HCT116 (cell line): Measurements from ENCODE around the gene SLC7A1. TPM values are rescaled to one million over a fixed set of nuclear protein-coding genes. Genes with fewer than 3 reads are reported as not detected.
A peak's percentile ranks its signal among the peaks of the same experiment; 100 is the strongest.

Source experiments
- ATAC-seq: fragments of 200-7000 bp; cut with Tn5 transposase; 2 replicates; pipeline ENCODE4 v1.9.1; 2020; ENCODE audit warnings: mild to moderate bottlenecking, moderate library complexity
- BruUV-seq: library from RNA; stranded (reverse); fragments of 400-500 nt; replicated peaks from 2 replicates; lab custom pipeline; 2021; lab: Mats Ljungman, UMichigan
- CTCF ChIA-PET: fragments of 300-600 bp; sonication (Branson Sonifier 250); formaldehyde crosslinking; loops from one replicate; lab custom pipeline; 2021; ENCODE audit warnings: antibody characterized with exemption; lab: Charles Lee
- POLR2A ChIA-PET: fragments of 300-600, 350-600 bp; sonication (Branson Sonifier 250); formaldehyde crosslinking; loops from one replicate; lab custom pipeline; 2021; ENCODE audit warnings: antibody characterized with exemption; lab: Charles Lee
- RAD21 ChIA-PET, 2 experiments: fragments of 300-600 bp; sonication (Branson Sonifier 250); formaldehyde crosslinking; loops; one replicate each; lab custom pipeline; 2023; ENCODE audit warnings: low total read pairs in 2 of 2; ENCODE audit not compliant: uncharacterized antibody in 2 of 2, unreplicated experiment in 2 of 2, low non-redundant PET in 1 of 2; lab: Charles Lee
- DNase-seq: peaks from one replicate; pipeline ENCODE4 v3.0.0-alpha.2; 2010; ENCODE audit warnings: low read depth, low spot score
- H2AFZ ChIP-seq: fragments of 200-600 bp; shearing (Covaris generic), sonication (generic); 2 replicates; pipeline ENCODE4 v1.6.1; 2017; ENCODE audit warnings: low read depth, mixed run types, mixed read lengths, antibody characterized with exemption, low read length; ENCODE audit not compliant: poor library complexity, severe bottlenecking
- H3K27ac ChIP-seq: 2 replicates; pipeline ENCODE4 v1.5.1; 2012; ENCODE audit warnings: low read depth, low read length
- H3K27me3 ChIP-seq: fragments of 200-600 bp; sonication (generic); 2 replicates; pipeline ENCODE4 v1.6.1; 2016; ENCODE audit warnings: mixed run types, low read length, mixed read lengths; ENCODE audit not compliant: insufficient read depth
- H3K36me3 ChIP-seq, 2 experiments: fragments of 200-500 bp in 1 of 2; fragments of 200-600 bp in 1 of 2; sonication (Bioruptor generic) in 1 of 2; sonication (generic) in 1 of 2; 2 replicates each; pipeline versions ENCODE4 v1.5.1 to v1.6.1; 2014 to 2016; ENCODE audit warnings: low read length in 2 of 2, inconsistent platforms in 1 of 2, mixed read lengths in 1 of 2, mixed run types in 1 of 2; ENCODE audit not compliant: insufficient read depth in 2 of 2, control insufficient read depth in 1 of 2
- H3K4me1 ChIP-seq, 2 experiments: fragments of 200-600 bp in 1 of 2; sonication (generic) in 1 of 2; 2 replicates each; pipeline versions ENCODE4 v1.5.1 to v1.6.1; 2012 to 2017; ENCODE audit warnings: low read length in 2 of 2, inconsistent platforms in 1 of 2, mild to moderate bottlenecking in 1 of 2, mixed read lengths in 1 of 2, mixed run types in 1 of 2, moderate library complexity in 1 of 2; ENCODE audit not compliant: insufficient read depth in 2 of 2, control insufficient read depth in 1 of 2
- H3K4me2 ChIP-seq: fragments of 200-600 bp; sonication (generic); 2 replicates; pipeline ENCODE4 v1.6.1; 2017; ENCODE audit warnings: mixed run types, low read length, mixed read lengths
- H3K4me3 ChIP-seq, 2 experiments: fragments of 200-600 bp in 1 of 2; sonication (generic) in 1 of 2; replicated peaks in 1 of 2; 2 replicates each; pipeline ENCODE4 v1.5.1; 2011 to 2016; ENCODE audit warnings: low read length in 2 of 2, control low read depth in 1 of 2, low read depth in 1 of 2, mild to moderate bottlenecking in 1 of 2, mixed read lengths in 1 of 2, mixed run types in 1 of 2
- H3K79me2 ChIP-seq: fragments of 200-600 bp; sonication (generic); 2 replicates; pipeline ENCODE4 v1.6.1; 2017; ENCODE audit warnings: mild to moderate bottlenecking, mixed run types, low read length, moderate library complexity, mixed read lengths; ENCODE audit not compliant: insufficient read depth
- H3K9ac ChIP-seq: fragments of 200-600 bp; sonication (generic); 2 replicates; pipeline ENCODE4 v1.6.1; 2016; ENCODE audit warnings: low read length, mixed read lengths
- H3K9me2 ChIP-seq: fragments of 200-600 bp; sonication (generic), shearing (Covaris generic); 2 replicates; pipeline ENCODE4 v1.6.1; 2017; ENCODE audit warnings: mixed run types, mild to moderate bottlenecking, moderate library complexity; ENCODE audit not compliant: insufficient read depth
- H3K9me3 ChIP-seq, 2 experiments: fragments of 200-500 bp in 1 of 2; fragments of 200-600 bp in 1 of 2; sonication (Bioruptor generic) in 1 of 2; sonication (generic) in 1 of 2; 2 replicates each; pipeline ENCODE4 v1.6.1; 2014 to 2017; ENCODE audit warnings: low read length in 2 of 2, mixed read lengths in 2 of 2, inconsistent platforms in 1 of 2, low read depth in 1 of 2, mild to moderate bottlenecking in 1 of 2, mixed run types in 1 of 2, moderate library complexity in 1 of 2; ENCODE audit not compliant: control insufficient read depth in 1 of 2, insufficient read depth in 1 of 2
- H4K20me1 ChIP-seq: fragments of 200-600 bp; sonication (generic), shearing (Covaris generic); 2 replicates; pipeline ENCODE4 v1.6.1; 2017; ENCODE audit warnings: mixed run types, mild to moderate bottlenecking, moderate library complexity; ENCODE audit not compliant: insufficient read depth
- CBX3 ChIP-seq: IDR thresholded peaks from 2 replicates; pipeline ENCODE4 v1.6.1; 2012; ENCODE audit warnings: low read depth
- CEBPB ChIP-seq: IDR thresholded peaks from 2 replicates; pipeline ENCODE4 v1.6.1; 2012; ENCODE audit warnings: low read depth
- EGR1 ChIP-seq: IDR thresholded peaks from 2 replicates; pipeline ENCODE4 v1.6.1; 2012; ENCODE audit warnings: low read depth
- ELF1 ChIP-seq: IDR thresholded peaks from 2 replicates; pipeline ENCODE4 v1.6.1; 2012; ENCODE audit warnings: low read depth, borderline replicate concordance
- EZH2 ChIP-seq: fragments of 200-600 bp; sonication (generic); IDR thresholded peaks from 2 replicates; pipeline ENCODE4 v1.6.1; 2017; ENCODE audit warnings: antibody characterized with exemption, mixed run types
- EZH2phosphoT487 ChIP-seq: fragments of 200-600 bp; IDR thresholded peaks from 2 replicates; pipeline ENCODE4 v1.6.1; 2018; ENCODE audit warnings: antibody characterized with exemption, borderline replicate concordance
- FOSL1 ChIP-seq: IDR thresholded peaks from 2 replicates; pipeline ENCODE4 v1.6.1; 2012; ENCODE audit warnings: low read depth
- POLR2A ChIP-seq: IDR thresholded peaks from 2 replicates; pipeline ENCODE4 v1.7.0; 2011; ENCODE audit warnings: borderline replicate concordance; ENCODE audit not compliant: insufficient read depth, insufficient read length; ENCODE audit errors: extremely low read depth
- RAD21 ChIP-seq: IDR thresholded peaks from 2 replicates; pipeline ENCODE4 v1.6.1; 2012; ENCODE audit warnings: low read depth, mild to moderate bottlenecking
- SIN3A ChIP-seq: IDR thresholded peaks from 2 replicates; pipeline ENCODE4 v1.6.1; 2012; ENCODE audit warnings: low read depth
- SP1 ChIP-seq: IDR thresholded peaks from 2 replicates; pipeline ENCODE4 v1.6.1; 2012; ENCODE audit warnings: low read depth
- SRF ChIP-seq: IDR thresholded peaks from 2 replicates; pipeline ENCODE4 v1.6.1; 2012; ENCODE audit warnings: low read depth
- TCF7L2 ChIP-seq: IDR thresholded peaks from 2 replicates; pipeline ENCODE4 v1.7.0; 2011; ENCODE audit warnings: borderline replicate concordance, inconsistent platforms; ENCODE audit not compliant: insufficient read depth, insufficient read length; ENCODE audit errors: extremely low read depth
- YY1 ChIP-seq: IDR thresholded peaks from 2 replicates; pipeline ENCODE4 v1.6.1; 2011; ENCODE audit warnings: low read length, low read depth, moderate library complexity, mild to moderate bottlenecking; ENCODE audit not compliant: insufficient replicate concordance; ENCODE audit errors: extremely low read depth
- ZFX ChIP-seq: fragments of 450-650 bp; IDR thresholded peaks from 2 replicates; pipeline ENCODE4 v1.6.1; 2017
- ZNF274 ChIP-seq: fragments of 200-500 bp; sonication (Bioruptor generic); IDR thresholded peaks from 2 replicates; pipeline ENCODE4 v1.6.1; 2014; ENCODE audit warnings: mild to moderate bottlenecking, low read depth, low read length, inconsistent platforms
- intact Hi-C: fragments of 100-400 bp; cut with micrococcal nuclease; formaldehyde crosslinking; loops from 2 replicates; pipeline ENCODE4 v1.10.0; 2022
- total RNA-seq: library from RNA; stranded (reverse); gene quantifications from one replicate; pipeline ENCODE4 v1.2.1, GENCODE V29; 2021; ENCODE audit not compliant: unreplicated experiment
- TF ChIP-seq, protein P1 (sequence below), 3 experiments: fragments of 200-600 bp in 1 of 3; sonication (generic) in 1 of 3; IDR thresholded peaks in 2 of 3; conservative IDR thresholded peaks in 1 of 3; 2 replicates each; pipeline ENCODE4 v1.5.1; 2012 to 2017; ENCODE audit warnings: low read depth in 2 of 3, low read length in 2 of 3, antibody characterized with exemption in 1 of 3, borderline replicate concordance in 1 of 3, control low read depth in 1 of 3, mild to moderate bottlenecking in 1 of 3, mixed read lengths in 1 of 3, mixed run types in 1 of 3, moderate library complexity in 1 of 3; ENCODE audit not compliant: insufficient read depth in 1 of 3
- TF ChIP-seq, protein P2 (sequence below): IDR thresholded peaks from 2 replicates; pipeline ENCODE4 v1.6.1; 2011; ENCODE audit warnings: mild to moderate bottlenecking, low read length, moderate library complexity; ENCODE audit not compliant: insufficient replicate concordance; ENCODE audit errors: extremely low read depth
- TF ChIP-seq, protein P3 (sequence below): IDR thresholded peaks from 2 replicates; pipeline ENCODE4 v1.6.1; 2012
- TF ChIP-seq, protein P4 (sequence below): IDR thresholded peaks from 2 replicates; pipeline ENCODE4 v1.6.1; 2012; ENCODE audit warnings: low read depth

SLC7A1 gene
- total RNA-seq, 1 experiment from 2014 or later: 124 TPM

DNA sequence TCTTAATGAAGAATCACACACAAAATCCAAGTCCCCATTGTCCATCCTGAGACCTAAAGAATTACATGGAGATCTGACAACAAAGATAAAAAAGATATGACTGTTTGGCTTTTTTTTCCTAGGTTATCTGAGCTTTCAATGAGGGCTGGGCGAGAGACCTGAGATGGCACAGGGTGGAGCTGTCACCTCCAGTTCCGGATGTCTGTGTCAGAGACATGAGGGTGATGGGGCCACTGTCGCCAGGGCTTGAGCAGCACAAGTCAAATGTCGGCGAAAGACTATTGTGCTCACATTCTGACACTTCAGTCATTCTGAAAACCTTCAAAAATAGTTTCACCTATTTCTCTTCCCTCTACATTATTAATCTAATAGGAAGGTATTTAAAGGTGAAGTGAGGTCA is 65.7 kb downstream of the SLC7A1 start:
- Histone ChIP-seq H3K9me3 (no peaks in the 10 kb centered on the region), H3K9ac (no peak overlapping the region), H3K4me2 (no peak overlapping the region), H3K27me3 (no peaks in the 10 kb centered on the region), H4K20me1 (no peaks in the 10 kb centered on the region), H3K9me2 (no peaks in the 10 kb centered on the region), H3K4me3 (no peak overlapping the region), H3K4me1 (no peaks in the 10 kb centered on the region), H3K27ac (no peak overlapping the region), H2AFZ (no peak overlapping the region), H3K79me2 (peaks cover 7% of the 10 kb centered on the region; the same call in 1 of the 2 replicates), H3K36me3 (peaks cover 21 to 24% of the 10 kb centered on the region in 2 experiments)
- TSS peak; percentile 18 for BruUV-seq
- no peak for DNase-seq
- ChIA-PET POLR2A (no interaction called here), RAD21 (no interaction called here), CTCF (no interaction called here)
- intact Hi-C loops: no loop called here
- ATAC-seq: no peak
- TF ChIP-seq EZH2: no peak
- TF ChIP-seq SIN3A: no peak
- TF ChIP-seq, protein P1, sequence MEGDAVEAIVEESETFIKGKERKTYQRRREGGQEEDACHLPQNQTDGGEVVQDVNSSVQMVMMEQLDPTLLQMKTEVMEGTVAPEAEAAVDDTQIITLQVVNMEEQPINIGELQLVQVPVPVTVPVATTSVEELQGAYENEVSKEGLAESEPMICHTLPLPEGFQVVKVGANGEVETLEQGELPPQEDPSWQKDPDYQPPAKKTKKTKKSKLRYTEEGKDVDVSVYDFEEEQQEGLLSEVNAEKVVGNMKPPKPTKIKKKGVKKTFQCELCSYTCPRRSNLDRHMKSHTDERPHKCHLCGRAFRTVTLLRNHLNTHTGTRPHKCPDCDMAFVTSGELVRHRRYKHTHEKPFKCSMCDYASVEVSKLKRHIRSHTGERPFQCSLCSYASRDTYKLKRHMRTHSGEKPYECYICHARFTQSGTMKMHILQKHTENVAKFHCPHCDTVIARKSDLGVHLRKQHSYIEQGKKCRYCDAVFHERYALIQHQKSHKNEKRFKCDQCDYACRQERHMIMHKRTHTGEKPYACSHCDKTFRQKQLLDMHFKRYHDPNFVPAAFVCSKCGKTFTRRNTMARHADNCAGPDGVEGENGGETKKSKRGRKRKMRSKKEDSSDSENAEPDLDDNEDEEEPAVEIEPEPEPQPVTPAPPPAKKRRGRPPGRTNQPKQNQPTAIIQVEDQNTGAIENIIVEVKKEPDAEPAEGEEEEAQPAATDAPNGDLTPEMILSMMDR (IDR thresholded peaks at IDR 0.05 in 2 of 3, conservative IDR thresholded peaks at IDR 0.05 in 1 of 3; ENCODE audit: borderline replicate concordance in 1 of 3, insufficient read depth in 1 of 3, low read depth in 2 of 3, low read length in 2 of 3): no peak
- no peak for TF ChIP-seq SRF
- no peak for TF ChIP-seq ELF1
- no peak for TF ChIP-seq TCF7L2
- no peak for TF ChIP-seq CBX3
- TF ChIP-seq POLR2A: no peak
- TF ChIP-seq, protein P2, sequence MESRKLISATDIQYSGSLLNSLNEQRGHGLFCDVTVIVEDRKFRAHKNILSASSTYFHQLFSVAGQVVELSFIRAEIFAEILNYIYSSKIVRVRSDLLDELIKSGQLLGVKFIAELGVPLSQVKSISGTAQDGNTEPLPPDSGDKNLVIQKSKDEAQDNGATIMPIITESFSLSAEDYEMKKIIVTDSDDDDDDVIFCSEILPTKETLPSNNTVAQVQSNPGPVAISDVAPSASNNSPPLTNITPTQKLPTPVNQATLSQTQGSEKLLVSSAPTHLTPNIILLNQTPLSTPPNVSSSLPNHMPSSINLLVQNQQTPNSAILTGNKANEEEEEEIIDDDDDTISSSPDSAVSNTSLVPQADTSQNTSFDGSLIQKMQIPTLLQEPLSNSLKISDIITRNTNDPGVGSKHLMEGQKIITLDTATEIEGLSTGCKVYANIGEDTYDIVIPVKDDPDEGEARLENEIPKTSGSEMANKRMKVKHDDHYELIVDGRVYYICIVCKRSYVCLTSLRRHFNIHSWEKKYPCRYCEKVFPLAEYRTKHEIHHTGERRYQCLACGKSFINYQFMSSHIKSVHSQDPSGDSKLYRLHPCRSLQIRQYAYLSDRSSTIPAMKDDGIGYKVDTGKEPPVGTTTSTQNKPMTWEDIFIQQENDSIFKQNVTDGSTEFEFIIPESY: no peak
- no peak for TF ChIP-seq ZFX
- TF ChIP-seq CEBPB: no peak
- TF ChIP-seq, protein P3, sequence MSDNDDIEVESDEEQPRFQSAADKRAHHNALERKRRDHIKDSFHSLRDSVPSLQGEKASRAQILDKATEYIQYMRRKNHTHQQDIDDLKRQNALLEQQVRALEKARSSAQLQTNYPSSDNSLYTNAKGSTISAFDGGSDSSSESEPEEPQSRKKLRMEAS: no peak
- TF ChIP-seq RAD21: no peak
- no peak for TF ChIP-seq YY1
- no peak for TF ChIP-seq EZH2phosphoT487
- TF ChIP-seq EGR1: no peak
- no peak for TF ChIP-seq FOSL1
- TF ChIP-seq, protein P4, sequence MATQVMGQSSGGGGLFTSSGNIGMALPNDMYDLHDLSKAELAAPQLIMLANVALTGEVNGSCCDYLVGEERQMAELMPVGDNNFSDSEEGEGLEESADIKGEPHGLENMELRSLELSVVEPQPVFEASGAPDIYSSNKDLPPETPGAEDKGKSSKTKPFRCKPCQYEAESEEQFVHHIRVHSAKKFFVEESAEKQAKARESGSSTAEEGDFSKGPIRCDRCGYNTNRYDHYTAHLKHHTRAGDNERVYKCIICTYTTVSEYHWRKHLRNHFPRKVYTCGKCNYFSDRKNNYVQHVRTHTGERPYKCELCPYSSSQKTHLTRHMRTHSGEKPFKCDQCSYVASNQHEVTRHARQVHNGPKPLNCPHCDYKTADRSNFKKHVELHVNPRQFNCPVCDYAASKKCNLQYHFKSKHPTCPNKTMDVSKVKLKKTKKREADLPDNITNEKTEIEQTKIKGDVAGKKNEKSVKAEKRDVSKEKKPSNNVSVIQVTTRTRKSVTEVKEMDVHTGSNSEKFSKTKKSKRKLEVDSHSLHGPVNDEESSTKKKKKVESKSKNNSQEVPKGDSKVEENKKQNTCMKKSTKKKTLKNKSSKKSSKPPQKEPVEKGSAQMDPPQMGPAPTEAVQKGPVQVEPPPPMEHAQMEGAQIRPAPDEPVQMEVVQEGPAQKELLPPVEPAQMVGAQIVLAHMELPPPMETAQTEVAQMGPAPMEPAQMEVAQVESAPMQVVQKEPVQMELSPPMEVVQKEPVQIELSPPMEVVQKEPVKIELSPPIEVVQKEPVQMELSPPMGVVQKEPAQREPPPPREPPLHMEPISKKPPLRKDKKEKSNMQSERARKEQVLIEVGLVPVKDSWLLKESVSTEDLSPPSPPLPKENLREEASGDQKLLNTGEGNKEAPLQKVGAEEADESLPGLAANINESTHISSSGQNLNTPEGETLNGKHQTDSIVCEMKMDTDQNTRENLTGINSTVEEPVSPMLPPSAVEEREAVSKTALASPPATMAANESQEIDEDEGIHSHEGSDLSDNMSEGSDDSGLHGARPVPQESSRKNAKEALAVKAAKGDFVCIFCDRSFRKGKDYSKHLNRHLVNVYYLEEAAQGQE: no peak
- TF ChIP-seq ZNF274: no peak
- no peak for TF ChIP-seq SP1
